AML-193 (cell line): ENCODE measurements around the gene FGF16.
"Not testable (repeated sequence)": the region's sequence is repeated elsewhere in the genome, so short reads cannot be mapped to it uniquely, and the experiment has no call there.

ENCODE experiments used
- DNase-seq, 2 experiments: peaks; one replicate each; lab custom pipeline; 2025; lab: John Stamatoyannopoulos, UW

FGF16 gene

GRCh38 chrX:77447653-77448569, 722 bp downstream of the FGF16 start:
- no peak for DNase-seq

GRCh38 chrX:77450415-77450814, 3.2 kb downstream of the FGF16 start:
- no peak for DNase-seq

GRCh38 chrX:77450996-77451395, 3.8 kb downstream of the FGF16 start:
- DNase-seq: no peak

GRCh38 chrX:77453190-77453589, 6.0 kb downstream of the FGF16 start:
- DNase-seq: no peak

GRCh38 chrX:77455437-77455836, 8.2 kb downstream of the FGF16 start:
- no peak for DNase-seq

GRCh38 chrX:77484045-77484444, 36.9 kb downstream of the FGF16 start:
- DNase-seq: no peak

GRCh38 chrX:77493677-77494553, 46.7 kb downstream of the FGF16 start:
- DNase-seq: no peak

- DNase-seq: not testable (repeated sequence)
Measured at GRCh38 chrX:77500164-77500563, 53.0 kb downstream of the FGF16 start.

GRCh38 chrX:77502951-77503525, 55.8 kb downstream of the FGF16 start:
- DNase-seq: no peak

- DNase-seq: peak; percentile 41 to 42
Measured at GRCh38 chrX:77505227-77505626, 58.0 kb downstream of the FGF16 start.
